Adrenal gland (tissue), 12 donors: Measurements from ENCODE around the gene F7. TPM values are rescaled to one million over a fixed set of nuclear protein-coding genes. Genes with fewer than 3 reads are reported as not detected.
"Not testable (repeated sequence)": the region's sequence is repeated elsewhere in the genome, so short reads cannot be mapped to it uniquely, and the experiment has no call there.

ENCODE experiments used
- DNase-seq, 7 donors: peaks; one replicate each; pipeline ENCODE4 v3.0.0-alpha.2; 2019 to 2020
- H3K27ac ChIP-seq, 5 donors: fragments of 200-600 bp; sonication (generic) in 4 of 5; 1 replicate in 3 of 5; 2 replicates in 2 of 5; pipeline versions ENCODE4 v1.5.1 to v1.8.0; 2016 to 2020; ENCODE audit warnings: mild to moderate bottlenecking in 1 of 5
- H3K27me3 ChIP-seq: fragments of 200-600 bp; 2 replicates; pipeline ENCODE4 v1.8.0; 2021
- H3K36me3 ChIP-seq, 2 donors: fragments of 200-600 bp; replicated peaks in 1 of 2; 1 replicate in 1 of 2; 2 replicates in 1 of 2; pipeline versions ENCODE4 v1.5.1 to v1.8.0; 2018 to 2022
- H3K4me1 ChIP-seq, 2 donors: fragments of 200-600 bp; replicated peaks in 1 of 2; 1 replicate in 1 of 2; 2 replicates in 1 of 2; pipeline versions ENCODE4 v1.5.1 to v1.8.0; 2018 to 2021
- H3K4me3 ChIP-seq, 4 donors: fragments of 200-600 bp; sonication (generic) in 3 of 4; one replicate each; pipeline ENCODE4 v1.5.1; 2016 to 2018
- H3K9me3 ChIP-seq, 3 donors: fragments of 200-600 bp; sonication (generic) in 1 of 3; replicated peaks in 1 of 3; 1 replicate in 2 of 3; 2 replicates in 1 of 3; pipeline versions ENCODE4 v1.5.1 to v1.8.0; 2016 to 2021
- POLR2A ChIP-seq, 2 donors: fragments of 450-650 bp; IDR thresholded peaks; one replicate each; pipeline ENCODE4 v1.6.1; 2017; ENCODE audit warnings: antibody characterized with exemption in 2 of 2, mild to moderate bottlenecking in 2 of 2, moderate library complexity in 1 of 2
- WGBS, 4 donors: extraction: QIAGEN DNeasy Blood & Tissue Kit in 2 of 4; methylation state at CpG; one replicate each; pipeline versions ENCODE4 v1.1.5 to v1.1.7; 2013 to 2017; 5-methylcytosine and 5-hydroxymethylcytosine counted together
- intact Hi-C, 2 donors: fragments of 100-400 bp; cut with DNase I; formaldehyde crosslinking; loops; one replicate each; pipeline versions ENCODE4 v1.14.1 to v1.15.0; 2022 to 2023
- polyA plus RNA-seq, 3 donors: library from polyadenylated mRNA; stranded (reverse); fragments of 200-250 nt in 2 of 3; fragments of 350-450 nt in 1 of 3; fragmentation: Illumina TruSeq in 1 of 3; extraction: RNeasy Lipid Tissue Mini Kit (QIAGEN cat#74804) in 1 of 3; gene quantifications; one replicate each; pipeline ENCODE4 v1.2.3, GENCODE V29; 2013 to 2014
- total RNA-seq, 9 donors: library from RNA; depleted of rRNA in 4 of 9; stranded (reverse); fragments of >200 nt in 4 of 9; fragments of 120-200 nt in 1 of 9; fragmentation: NEBNext Ultra II Directional in 1 of 9; extraction: Animal tissue kit (Norgen Biotek cat#: 25700) in 1 of 9; gene quantifications; one replicate each; pipeline versions ENCODE4 v1.1.0 to v1.2.4, GENCODE V29; 2013 to 2023
- TF ChIP-seq, protein P1 (sequence below), 6 experiments: fragments of 450-650 bp in 4 of 6; fragments of 200-600 bp in 2 of 6; sonication (generic) in 1 of 6; IDR thresholded peaks; 1 replicate in 5 of 6; 2 replicates in 1 of 6; pipeline versions ENCODE4 v1.5.1 to v1.8.0; 2016 to 2021; ENCODE audit warnings: antibody characterized with exemption in 6 of 6, mild to moderate bottlenecking in 2 of 6, moderate library complexity in 1 of 6
- donor health status: healthy with polysubstance abuse.
- donor health status: Bipolar disorder and iron deficiency.
- donor health status: DM: yes; HTN: yes; CAD: no.
- donor health status: DM: no; HTN: no; CAD: no.
- donor health status: DM: no; HTN: no; CAD: no.
- donor health status: DM: yes; HTN: yes; CAD: no.

The F7 gene
- total and polyA plus RNA-seq, 12 donors = 0.05 to 0.61 (median 0.08) TPM; not detected in 7

DNA sequence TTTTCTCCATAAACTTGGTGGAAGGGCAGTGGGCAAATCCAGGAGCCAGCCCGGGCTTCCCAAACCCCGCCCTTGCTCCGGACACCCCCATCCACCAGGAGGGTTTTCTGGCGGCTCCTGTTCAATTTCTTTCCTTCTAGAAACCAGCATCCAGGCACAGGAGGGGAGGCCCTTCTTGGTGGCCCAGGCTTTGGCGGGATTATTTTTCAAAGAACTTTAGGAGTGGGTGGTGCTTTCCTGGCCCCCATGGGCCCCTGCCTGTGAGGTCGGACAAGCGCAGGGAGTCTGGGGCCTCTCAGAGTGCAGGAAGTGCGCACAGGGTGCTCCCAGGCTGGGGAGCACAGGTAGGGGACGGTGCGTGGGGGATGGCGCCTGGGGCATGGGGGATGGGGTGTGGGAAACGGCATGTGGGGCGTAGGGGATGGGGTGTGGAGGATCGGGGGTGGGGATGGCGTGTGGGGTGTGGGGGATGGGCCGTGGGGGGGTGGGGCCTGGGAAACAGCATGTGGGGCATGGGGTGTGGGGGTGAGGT, 396 bp downstream of the F7 start:
- no peak for TF ChIP-seq POLR2A (IDR thresholded peaks at IDR 0.05)
- TF ChIP-seq, protein P1, sequence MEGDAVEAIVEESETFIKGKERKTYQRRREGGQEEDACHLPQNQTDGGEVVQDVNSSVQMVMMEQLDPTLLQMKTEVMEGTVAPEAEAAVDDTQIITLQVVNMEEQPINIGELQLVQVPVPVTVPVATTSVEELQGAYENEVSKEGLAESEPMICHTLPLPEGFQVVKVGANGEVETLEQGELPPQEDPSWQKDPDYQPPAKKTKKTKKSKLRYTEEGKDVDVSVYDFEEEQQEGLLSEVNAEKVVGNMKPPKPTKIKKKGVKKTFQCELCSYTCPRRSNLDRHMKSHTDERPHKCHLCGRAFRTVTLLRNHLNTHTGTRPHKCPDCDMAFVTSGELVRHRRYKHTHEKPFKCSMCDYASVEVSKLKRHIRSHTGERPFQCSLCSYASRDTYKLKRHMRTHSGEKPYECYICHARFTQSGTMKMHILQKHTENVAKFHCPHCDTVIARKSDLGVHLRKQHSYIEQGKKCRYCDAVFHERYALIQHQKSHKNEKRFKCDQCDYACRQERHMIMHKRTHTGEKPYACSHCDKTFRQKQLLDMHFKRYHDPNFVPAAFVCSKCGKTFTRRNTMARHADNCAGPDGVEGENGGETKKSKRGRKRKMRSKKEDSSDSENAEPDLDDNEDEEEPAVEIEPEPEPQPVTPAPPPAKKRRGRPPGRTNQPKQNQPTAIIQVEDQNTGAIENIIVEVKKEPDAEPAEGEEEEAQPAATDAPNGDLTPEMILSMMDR (IDR thresholded peaks at IDR 0.05) = no peak
- Histone ChIP-seq H3K36me3 (no peaks in the 10 kb centered on the region), H3K9me3 (no peaks in the 10 kb centered on the region), H3K27ac (no peak overlapping the region), H3K27me3 (peaks cover 24% of the 10 kb centered on the region), H3K4me3 (no peak overlapping the region), H3K4me1 (peaks cover 0 to 11% of the 10 kb centered on the region in 2 donors)
- WGBS, 4 donors = 53 to 78% (median 61%) methylated on average over 5 to 16 of the region's 16 CpGs
- intact Hi-C loops = no loop called here
- DNase-seq = no peak

DNA sequence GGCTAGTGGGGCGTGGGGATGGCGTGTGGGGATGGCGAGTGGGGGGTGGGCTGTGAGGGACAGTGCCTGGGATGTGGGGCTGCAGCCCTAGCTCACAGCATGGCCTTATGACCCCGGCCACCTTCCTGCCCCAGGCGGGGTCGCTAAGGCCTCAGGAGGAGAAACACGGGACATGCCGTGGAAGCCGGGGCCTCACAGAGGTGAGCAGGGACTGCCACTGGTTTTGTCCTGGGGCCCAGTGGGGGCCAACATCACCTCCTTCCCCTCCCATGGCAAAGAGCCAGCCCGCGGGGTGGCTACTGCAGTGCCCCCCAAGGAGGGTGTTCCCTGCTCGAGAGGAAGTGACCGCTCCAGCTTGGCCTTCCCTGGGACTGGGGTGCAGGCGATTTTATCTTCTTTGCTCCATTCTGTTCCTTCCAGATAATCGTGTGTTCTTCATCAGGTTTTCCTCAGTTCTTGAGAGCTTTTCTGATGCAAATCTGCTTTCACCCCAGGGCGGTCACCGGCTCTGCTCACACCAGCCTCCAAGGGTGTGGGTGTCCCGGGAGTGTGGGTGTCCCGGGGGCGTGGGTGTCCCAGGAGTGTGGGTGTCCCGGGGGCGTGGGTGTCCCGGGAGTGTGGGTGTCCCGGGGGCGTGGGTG, 1.2 kb downstream of the F7 start:
- Histone ChIP-seq H3K27me3 (peaks cover 25% of the 10 kb centered on the region), H3K4me1 (peaks cover 0 to 11% of the 10 kb centered on the region in 2 donors), H3K4me3 (no peak overlapping the region), H3K27ac (no peak overlapping the region), H3K36me3 (no peaks in the 10 kb centered on the region), H3K9me3 (no peaks in the 10 kb centered on the region)
- intact Hi-C loops = no loop called here
- no peak for TF ChIP-seq POLR2A (IDR thresholded peaks at IDR 0.05)
- TF ChIP-seq, protein P1 (IDR thresholded peaks at IDR 0.05) = no peak
- WGBS, 4 donors = 66 to 73% (median 69%) methylated on average over 12 to 25 of the region's 25 CpGs
- no peak for DNase-seq

DNA sequence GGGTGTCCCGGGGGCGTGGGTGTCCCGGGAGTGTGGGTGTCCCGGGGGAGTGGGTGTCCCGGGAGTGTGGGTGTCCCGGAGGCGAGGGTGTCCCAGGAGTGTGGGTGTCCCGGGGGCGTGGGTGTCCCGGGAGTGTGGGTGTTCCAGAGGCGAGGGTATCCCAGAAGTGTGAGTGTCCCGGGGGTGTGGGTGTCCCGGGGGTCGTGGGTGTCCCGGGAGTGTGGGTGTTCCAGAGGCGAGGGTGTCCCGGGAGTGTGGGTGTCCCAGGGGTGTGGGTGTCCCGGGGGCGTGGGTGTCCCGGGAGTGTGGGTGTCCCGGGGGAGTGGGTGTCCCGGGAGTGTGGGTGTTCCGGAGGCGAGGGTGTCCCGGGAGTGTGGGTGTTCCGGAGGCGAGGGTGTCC, 2.9 kb downstream of the F7 start:
- H3K36me3 ChIP-seq, H3K4me3 ChIP-seq, H3K27ac ChIP-seq, H3K9me3 ChIP-seq, intact Hi-C loops, DNase-seq: not testable (repeated sequence)
- WGBS, 4 donors = 80 to 96% (median 94%) methylated on average over 1 to 22 of the region's 27 CpGs
- H3K4me1 ChIP-seq = peaks cover 0 to 11% of the 10 kb centered on the region in 2 donors
- H3K27me3 ChIP-seq = peaks cover 25% of the 10 kb centered on the region

DNA sequence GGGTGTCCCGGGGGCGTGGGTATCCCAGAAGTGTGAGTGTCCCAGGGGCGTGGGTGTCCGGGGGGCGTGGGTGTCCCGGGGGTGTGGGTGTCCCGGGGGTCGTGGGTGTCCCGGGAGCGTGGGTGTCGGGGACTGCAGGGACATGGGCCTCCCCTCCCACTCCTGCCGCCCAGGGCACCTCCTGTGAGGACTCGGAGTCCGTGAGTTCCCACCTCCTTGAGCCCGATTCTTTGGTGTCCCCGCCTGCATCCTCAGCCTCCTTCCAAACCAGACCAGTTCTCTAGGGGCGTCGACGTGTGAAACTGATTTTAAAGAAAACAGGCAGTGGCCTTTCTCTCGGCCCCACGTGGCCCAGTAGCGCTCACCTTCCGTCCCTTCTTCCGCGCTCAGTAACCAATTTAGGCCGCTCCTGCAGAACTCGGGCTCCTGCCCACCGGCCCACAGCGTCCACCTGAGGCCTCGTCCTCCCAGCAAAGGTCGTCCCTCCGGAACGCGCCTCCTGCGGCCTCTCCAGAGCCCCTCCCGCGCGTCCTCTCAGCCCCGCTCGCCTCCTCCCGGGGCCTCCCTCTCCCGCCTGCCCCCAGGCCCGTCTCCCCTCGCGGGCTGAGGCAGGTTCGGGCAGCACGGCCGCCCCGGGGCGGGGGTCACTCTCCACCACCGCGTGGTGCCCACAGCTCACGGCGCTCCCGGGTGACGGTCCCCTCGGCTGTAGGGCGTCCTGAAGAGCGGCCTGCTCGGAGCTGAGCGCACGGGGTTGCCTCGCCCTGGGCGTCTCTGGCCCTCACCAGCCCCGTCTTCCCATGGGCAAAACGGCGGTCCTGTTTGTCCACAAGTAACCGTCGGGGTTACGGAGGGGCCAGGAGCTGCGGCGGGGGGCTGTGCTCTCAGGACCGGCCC, 3.8 kb downstream of the F7 start:
- Histone ChIP-seq H3K9me3 (no peaks in the 10 kb centered on the region), H3K36me3 (no peaks in the 10 kb centered on the region), H3K27ac (no peak overlapping the region), H3K4me3 (no peak overlapping the region), H3K27me3 (peaks cover 21% of the 10 kb centered on the region), H3K4me1 (peaks cover 0 to 11% of the 10 kb centered on the region in 2 donors)
- no peak for TF ChIP-seq POLR2A (IDR thresholded peaks at IDR 0.05)
- TF ChIP-seq, protein P1 (IDR thresholded peaks at IDR 0.05) = no peak
- DNase-seq = no peak
- 28 to 48% (median 38%) methylated on average over 47 to 73 of the region's 73 CpGs for WGBS, 4 donors
- intact Hi-C loops = no loop called here
